Breast epithelium (tissue), 4 donors: ENCODE data around the gene HTR7. TPM values are rescaled to one million over a fixed set of nuclear protein-coding genes. Genes with fewer than 3 reads are reported as not detected.

ENCODE experiments used
- DNase-seq, 2 donors: peaks; one replicate each; pipeline ENCODE4 v3.0.0-alpha.2; 2019; ENCODE audit warnings: low spot score in 2 of 2
- H3K27ac ChIP-seq, 2 donors: fragments of 200-600 bp; sonication (generic) in 1 of 2; one replicate each; pipeline ENCODE4 v1.5.1; 2016 to 2019; ENCODE audit warnings: mild to moderate bottlenecking in 1 of 2
- H3K27me3 ChIP-seq, 2 donors: fragments of 200-600 bp; sonication (generic) in 1 of 2; one replicate each; pipeline versions ENCODE4 v1.5.1 to v1.6.0; 2017 to 2019; ENCODE audit warnings: control low read depth in 1 of 2, mild to moderate bottlenecking in 1 of 2
- H3K36me3 ChIP-seq: fragments of 200-600 bp; one replicate; pipeline ENCODE4 v1.5.1; 2019
- H3K4me1 ChIP-seq, 2 donors: fragments of 200-600 bp; sonication (generic); one replicate each; pipeline ENCODE4 v1.5.1; 2016 to 2019; ENCODE audit warnings: control low read depth in 1 of 2
- H3K4me3 ChIP-seq, 3 donors: fragments of 200-600 bp; sonication (generic); 1 replicate in 2 of 3; 2 replicates in 1 of 3; pipeline ENCODE4 v1.5.1; 2016 to 2019; ENCODE audit warnings: mild to moderate bottlenecking in 3 of 3, moderate library complexity in 2 of 3
- H3K9me3 ChIP-seq, 2 donors: fragments of 200-600 bp; sonication (generic) in 1 of 2; one replicate each; pipeline ENCODE4 v1.5.1; 2016 to 2019; ENCODE audit warnings: control low read depth in 1 of 2
- CTCF ChIP-seq, 3 donors: fragments of 450-650 bp; IDR thresholded peaks; one replicate each; pipeline ENCODE4 v1.5.1; 2016 to 2017; ENCODE audit warnings: antibody characterized with exemption in 3 of 3, mild to moderate bottlenecking in 3 of 3, moderate library complexity in 3 of 3
- POLR2A ChIP-seq: fragments of 450-650 bp; IDR thresholded peaks from one replicate; pipeline ENCODE4 v1.6.1; 2016; ENCODE audit warnings: antibody characterized with exemption, mild to moderate bottlenecking, moderate library complexity
- POLR2AphosphoS5 ChIP-seq, 3 donors: sonication (generic); formaldehyde crosslinking; IDR thresholded peaks; one replicate each; pipeline ENCODE4 v1.6.1; 2017; ENCODE audit warnings: antibody characterized with exemption in 3 of 3
- intact Hi-C: fragments of 100-400 bp; cut with DNase I; formaldehyde crosslinking; loops from one replicate; pipeline ENCODE4 v1.15.1; 2023; ENCODE audit warnings: low total_unique reads
- total RNA-seq, 3 donors: library from RNA; depleted of rRNA; stranded (reverse); fragments of >200 nt; gene quantifications; one replicate each; pipeline ENCODE4 v1.1.0, GENCODE V29; 2016

Gene HTR7
- total RNA-seq, 3 donors from 2014 or later = 0.66 to 1.8 (median 1.8) TPM

DNA sequence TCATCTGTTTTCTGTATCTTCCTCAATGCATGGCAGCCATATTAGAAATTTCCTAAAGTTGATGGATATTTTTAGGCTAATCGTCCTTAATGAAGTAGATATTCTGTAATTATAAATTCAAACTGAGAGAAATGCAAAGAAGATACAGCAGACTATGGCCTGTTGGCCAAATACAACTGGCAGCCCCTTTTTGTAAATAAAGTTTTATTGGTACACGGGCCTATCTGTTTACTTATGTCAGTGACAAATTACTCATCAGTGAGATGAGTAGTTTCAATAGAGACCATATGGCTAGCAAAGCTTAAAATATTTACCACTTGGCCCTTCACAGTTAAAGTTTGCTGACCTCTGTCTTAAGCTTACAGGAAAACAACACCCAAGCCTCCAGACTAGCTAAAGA lies 112.3 kb downstream of the HTR7 start:
- Histone ChIP-seq H3K4me1 (no peaks in the 10 kb centered on the region), H3K27me3 (no peaks in the 10 kb centered on the region), H3K36me3 (no peaks in the 10 kb centered on the region), H3K4me3 (no peak overlapping the region), H3K9me3 (no peaks in the 10 kb centered on the region), H3K27ac (no peak overlapping the region)
- no peak for DNase-seq
- intact Hi-C loops = no loop called here
- TF ChIP-seq CTCF (IDR thresholded peaks at IDR 0.05) (no peak), POLR2A (no peak), POLR2AphosphoS5 (IDR thresholded peaks at IDR 0.05) (no peak)

DNA sequence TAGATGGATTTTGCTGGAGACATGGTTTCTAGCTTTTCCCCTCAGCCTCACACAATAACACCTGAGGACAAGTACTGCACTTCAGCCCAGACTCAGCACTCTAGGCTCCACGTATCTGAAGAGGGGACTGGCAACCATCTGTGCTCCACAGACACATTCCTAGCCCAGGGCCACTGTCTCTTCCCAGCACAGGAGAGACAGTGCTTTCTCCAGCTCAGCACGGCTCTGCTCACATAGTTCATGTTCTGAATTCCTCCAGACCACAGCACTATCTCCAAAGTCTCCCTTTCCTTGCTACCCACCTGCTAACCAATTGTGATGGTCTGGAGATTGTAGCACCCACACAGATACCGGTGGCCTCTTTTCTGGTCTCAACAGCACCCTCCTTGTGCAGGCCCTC lies 114.5 kb downstream of the HTR7 start:
- intact Hi-C loops = no loop called here
- no peak for DNase-seq
- no peak overlapping the region for H3K27ac ChIP-seq
- H3K4me3 ChIP-seq = no peak overlapping the region
- H3K9me3 ChIP-seq = no peaks in the 10 kb centered on the region
- H3K27me3 ChIP-seq = no peaks in the 10 kb centered on the region
- H3K36me3 ChIP-seq = no peaks in the 10 kb centered on the region
- TF ChIP-seq CTCF (IDR thresholded peaks at IDR 0.05) = no peak
- no peak for TF ChIP-seq POLR2A
- TF ChIP-seq POLR2AphosphoS5 (IDR thresholded peaks at IDR 0.05) = no peak
- no peaks in the 10 kb centered on the region for H3K4me1 ChIP-seq

GRCh38 chr10:90741926-90742565 lies 115.8 kb downstream of the HTR7 start:
- no peak for DNase-seq
- intact Hi-C loops = no loop called here
- no peak for TF ChIP-seq POLR2AphosphoS5 (IDR thresholded peaks at IDR 0.05)
- no peak for TF ChIP-seq CTCF (IDR thresholded peaks at IDR 0.05)
- no peak for TF ChIP-seq POLR2A
- H3K36me3 ChIP-seq = no peaks in the 10 kb centered on the region
- no peaks in the 10 kb centered on the region for H3K27me3 ChIP-seq
- H3K9me3 ChIP-seq = no peaks in the 10 kb centered on the region
- no peaks in the 10 kb centered on the region for H3K4me1 ChIP-seq
- H3K27ac ChIP-seq = no peak overlapping the region
- H3K4me3 ChIP-seq = no peak overlapping the region

- no peaks in the 10 kb centered on the region for H3K4me1 ChIP-seq
- intact Hi-C loops = no loop called here
- H3K9me3 ChIP-seq = no peaks in the 10 kb centered on the region
- TF ChIP-seq POLR2AphosphoS5 (IDR thresholded peaks at IDR 0.05) (no peak), CTCF (IDR thresholded peaks at IDR 0.05) (no peak), POLR2A (no peak)
- no peak overlapping the region for H3K27ac ChIP-seq
- H3K4me3 ChIP-seq = no peak overlapping the region
- H3K27me3 ChIP-seq = no peaks in the 10 kb centered on the region
- no peaks in the 10 kb centered on the region for H3K36me3 ChIP-seq
- no peak for DNase-seq
Measured at GRCh38 chr10:90740265-90740664, 117.6 kb downstream of the HTR7 start.

DNA sequence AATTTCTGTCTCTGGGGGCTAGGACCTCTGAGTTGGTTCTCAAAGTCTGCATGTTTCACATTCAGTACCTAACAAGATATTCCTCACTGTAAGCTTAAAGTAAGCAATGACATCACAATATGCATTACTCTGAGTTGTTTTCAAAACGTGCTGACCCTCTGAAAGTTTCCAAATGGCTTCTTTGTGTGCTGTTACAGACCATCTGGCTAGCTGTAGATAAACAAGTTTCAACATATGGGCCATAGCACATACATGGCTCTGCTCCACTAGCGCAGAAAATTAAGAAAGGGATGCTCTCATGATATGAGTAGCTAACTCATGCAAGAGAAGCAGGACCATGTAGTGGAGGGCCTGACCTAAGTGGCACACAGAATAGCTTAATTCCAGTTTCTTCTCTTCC lies 119.0 kb downstream of the HTR7 start:
- H3K4me3 ChIP-seq = no peak overlapping the region
- no peaks in the 10 kb centered on the region for H3K27me3 ChIP-seq
- no peak for TF ChIP-seq POLR2A
- no peak for TF ChIP-seq POLR2AphosphoS5 (IDR thresholded peaks at IDR 0.05)
- TF ChIP-seq CTCF (IDR thresholded peaks at IDR 0.05) = no peak
- intact Hi-C loops = no loop called here
- H3K9me3 ChIP-seq = no peaks in the 10 kb centered on the region
- no peak overlapping the region for H3K27ac ChIP-seq
- no peak for DNase-seq
- no peaks in the 10 kb centered on the region for H3K36me3 ChIP-seq
- no peaks in the 10 kb centered on the region for H3K4me1 ChIP-seq
